ENCODE measurements around the gene DBN1. TPM values are rescaled to one million over a fixed set of nuclear protein-coding genes. Genes with fewer than 3 reads are reported as not detected.

The DBN1 gene
- total RNA-seq, 2 donors from 2014 or later: 322 to 383 TPM

DNA sequence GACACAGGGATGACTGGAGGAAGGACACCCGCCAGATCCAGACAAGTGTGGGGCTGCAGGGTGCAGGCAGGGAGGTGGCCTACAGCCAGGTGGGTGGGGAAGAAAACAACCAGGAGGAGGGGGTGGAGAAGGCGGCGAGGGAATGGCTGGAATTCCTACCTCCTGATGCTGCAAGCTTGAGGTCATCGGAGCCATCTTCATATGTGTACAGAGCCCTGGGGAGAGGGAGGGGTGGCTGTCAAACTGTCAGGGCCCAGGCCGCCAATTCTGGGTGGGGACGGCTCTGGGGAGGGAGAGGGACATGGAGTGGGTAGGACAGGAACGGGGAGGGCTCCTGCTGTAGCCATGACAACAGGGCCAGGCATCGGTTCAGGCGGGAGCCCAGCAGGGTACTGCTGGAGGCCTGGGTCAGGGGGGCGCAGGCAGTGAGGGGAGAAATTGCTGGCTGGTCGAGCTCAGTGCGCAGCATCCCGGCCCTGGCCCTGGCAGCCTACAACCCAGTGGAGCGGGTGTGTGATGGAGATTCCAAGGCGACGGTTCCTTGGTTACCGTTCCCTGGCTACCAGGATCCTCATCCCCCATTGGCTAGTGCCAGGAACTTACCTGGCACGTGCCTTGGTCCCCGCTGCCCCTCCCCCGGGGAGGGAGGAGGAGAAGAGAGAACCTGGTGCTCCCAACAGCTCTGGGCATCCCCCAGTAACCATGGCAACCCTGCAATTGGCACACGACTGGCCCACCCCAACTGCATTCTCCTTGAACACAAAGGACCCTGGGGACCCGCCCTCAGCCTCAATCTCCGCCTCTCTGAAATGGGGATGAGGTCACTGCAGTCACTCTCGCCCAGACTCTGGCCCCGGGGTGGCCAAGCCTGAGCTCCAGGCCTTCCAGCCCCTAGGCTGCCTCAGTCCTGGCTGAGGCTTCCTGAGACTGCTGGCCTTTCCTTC is 4.5 kb downstream of the DBN1 start:
- peak overlapping the region; percentile 87 for H3K27ac Mint-ChIP-seq
- H3K4me3 Mint-ChIP-seq: no peak overlapping the region
- no peaks in the 10 kb centered on the region for H3K27me3 Mint-ChIP-seq (ENCODE audit: insufficient read depth)
- peaks cover 20% of the 10 kb centered on the region for H3K4me1 Mint-ChIP-seq
- Histone ChIP-seq H3K4me3 (ENCODE audit: low read length) (no peak overlapping the region), H3K27ac (ENCODE audit: low read depth, low read length) (peak overlapping the region; percentile 85), H3K9me3 (ENCODE audit: control insufficient read depth, low read length) (peaks cover 14% of the 10 kb centered on the region), H3K4me1 (ENCODE audit: control insufficient read depth, insufficient read depth, low read length) (peaks cover 24% of the 10 kb centered on the region), H3K27me3 (ENCODE audit: control insufficient read depth, insufficient read depth, low read length, poor library complexity, severe bottlenecking) (no peaks in the 10 kb centered on the region), H3K36me3 (ENCODE audit: control insufficient read depth, insufficient read depth, low read length) (peaks cover 74% of the 10 kb centered on the region), H3K9ac (ENCODE audit: extremely low read depth, low read length, poor library complexity, severe bottlenecking) (peak overlapping the region; percentile 15)
- TF ChIP-seq, protein P1, sequence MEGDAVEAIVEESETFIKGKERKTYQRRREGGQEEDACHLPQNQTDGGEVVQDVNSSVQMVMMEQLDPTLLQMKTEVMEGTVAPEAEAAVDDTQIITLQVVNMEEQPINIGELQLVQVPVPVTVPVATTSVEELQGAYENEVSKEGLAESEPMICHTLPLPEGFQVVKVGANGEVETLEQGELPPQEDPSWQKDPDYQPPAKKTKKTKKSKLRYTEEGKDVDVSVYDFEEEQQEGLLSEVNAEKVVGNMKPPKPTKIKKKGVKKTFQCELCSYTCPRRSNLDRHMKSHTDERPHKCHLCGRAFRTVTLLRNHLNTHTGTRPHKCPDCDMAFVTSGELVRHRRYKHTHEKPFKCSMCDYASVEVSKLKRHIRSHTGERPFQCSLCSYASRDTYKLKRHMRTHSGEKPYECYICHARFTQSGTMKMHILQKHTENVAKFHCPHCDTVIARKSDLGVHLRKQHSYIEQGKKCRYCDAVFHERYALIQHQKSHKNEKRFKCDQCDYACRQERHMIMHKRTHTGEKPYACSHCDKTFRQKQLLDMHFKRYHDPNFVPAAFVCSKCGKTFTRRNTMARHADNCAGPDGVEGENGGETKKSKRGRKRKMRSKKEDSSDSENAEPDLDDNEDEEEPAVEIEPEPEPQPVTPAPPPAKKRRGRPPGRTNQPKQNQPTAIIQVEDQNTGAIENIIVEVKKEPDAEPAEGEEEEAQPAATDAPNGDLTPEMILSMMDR (conservative IDR thresholded peaks at IDR 0.05): no peak
- 70 to 77% methylated on average over 17 to 24 of the region's 25 CpGs for WGBS, 2 experiments (ENCODE audit: insufficient coverage in 1 of 2, insufficient read length in 1 of 2)
- H3K9me3 Mint-ChIP-seq: peaks cover 10% of the 10 kb centered on the region
- H3K36me3 Mint-ChIP-seq (ENCODE audit: low read depth): peaks cover 66% of the 10 kb centered on the region
- peak; percentile 91 for DNase-seq

DNA sequence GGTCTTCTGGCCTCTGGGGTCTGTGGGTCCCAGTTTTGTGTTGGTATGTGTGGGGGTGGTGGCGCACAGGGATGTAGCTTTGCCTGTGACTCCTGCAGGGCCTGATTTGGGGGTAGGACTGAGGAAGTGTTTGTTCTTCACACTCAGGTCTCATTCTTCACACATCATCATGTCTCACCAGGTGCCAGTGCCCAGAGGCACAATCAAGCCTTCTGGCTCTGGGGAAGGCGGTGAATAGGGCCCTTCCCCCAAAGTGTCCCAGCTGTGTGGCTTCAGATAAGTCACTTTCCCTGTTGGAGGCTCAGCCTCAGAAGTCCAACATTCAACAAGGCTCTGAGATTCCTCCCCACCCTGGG is 5.1 kb downstream of the DBN1 start:
- Histone ChIP-seq H3K9me3 (ENCODE audit: control insufficient read depth, low read length) (peaks cover 14% of the 10 kb centered on the region), H3K27me3 (ENCODE audit: control insufficient read depth, insufficient read depth, low read length, poor library complexity, severe bottlenecking) (no peaks in the 10 kb centered on the region), H3K36me3 (ENCODE audit: control insufficient read depth, insufficient read depth, low read length) (peaks cover 80% of the 10 kb centered on the region), H3K4me1 (ENCODE audit: control insufficient read depth, insufficient read depth, low read length) (peaks cover 24% of the 10 kb centered on the region), H3K9ac (ENCODE audit: extremely low read depth, low read length, poor library complexity, severe bottlenecking) (no peak overlapping the region), H3K27ac (ENCODE audit: low read depth, low read length) (peak overlapping the region; percentile 85), H3K4me3 (ENCODE audit: low read length) (no peak overlapping the region)
- 89% methylated on average over 2 of the region's 2 CpGs; no CpG with 5 or more reads in 1 of the 2 experiments for WGBS, 2 experiments (ENCODE audit: insufficient coverage in 1 of 2, insufficient read length in 1 of 2)
- Mint-ChIP-seq H3K36me3 (ENCODE audit: low read depth) (peaks cover 71% of the 10 kb centered on the region), H3K4me3 (no peak overlapping the region), H3K27ac (peak overlapping the region; percentile 87), H3K4me1 (peaks cover 18% of the 10 kb centered on the region), H3K9me3 (peaks cover 10% of the 10 kb centered on the region), H3K27me3 (ENCODE audit: insufficient read depth) (no peaks in the 10 kb centered on the region)
- TF ChIP-seq, protein P1 (conservative IDR thresholded peaks at IDR 0.05): no peak
- DNase-seq: no peak

DNA sequence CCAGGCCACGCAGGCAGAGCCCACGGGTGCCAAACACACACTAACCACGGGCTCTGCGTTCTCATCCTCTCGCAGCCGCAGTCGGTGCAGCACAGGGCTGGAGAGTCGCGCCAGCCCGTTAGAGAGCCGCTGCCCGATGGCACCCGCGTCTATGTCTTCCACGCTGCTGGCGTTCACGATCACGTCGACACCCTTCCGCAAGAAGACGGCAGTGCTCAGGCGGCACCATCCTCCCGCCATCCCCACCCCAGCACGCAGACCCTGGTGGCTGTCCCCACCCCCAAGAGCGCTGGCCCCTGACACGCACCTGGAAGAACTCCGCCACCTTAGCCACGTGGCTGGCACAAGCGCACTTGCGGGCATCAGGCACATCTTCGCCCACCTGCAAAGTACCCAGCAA is 6.0 kb downstream of the DBN1 start:
- WGBS, 2 experiments (ENCODE audit: insufficient coverage in 1 of 2, insufficient read length in 1 of 2): 95 to 96% methylated on average over 13 to 31 of the region's 31 CpGs
- Histone ChIP-seq H3K4me3 (ENCODE audit: low read length) (no peak overlapping the region), H3K36me3 (ENCODE audit: control insufficient read depth, insufficient read depth, low read length) (peaks cover 89% of the 10 kb centered on the region), H3K27ac (ENCODE audit: low read depth, low read length) (no peak overlapping the region), H3K9ac (ENCODE audit: extremely low read depth, low read length, poor library complexity, severe bottlenecking) (no peak overlapping the region), H3K27me3 (ENCODE audit: control insufficient read depth, insufficient read depth, low read length, poor library complexity, severe bottlenecking) (no peaks in the 10 kb centered on the region), H3K4me1 (ENCODE audit: control insufficient read depth, insufficient read depth, low read length) (peaks cover 24% of the 10 kb centered on the region), H3K9me3 (ENCODE audit: control insufficient read depth, low read length) (peaks cover 14% of the 10 kb centered on the region)
- DNase-seq: no peak
- no peak overlapping the region for H3K27ac Mint-ChIP-seq
- TF ChIP-seq, protein P1 (conservative IDR thresholded peaks at IDR 0.05): no peak
- peaks cover 80% of the 10 kb centered on the region for H3K36me3 Mint-ChIP-seq (ENCODE audit: low read depth)
- no peaks in the 10 kb centered on the region for H3K27me3 Mint-ChIP-seq (ENCODE audit: insufficient read depth)
- peaks cover 18% of the 10 kb centered on the region for H3K4me1 Mint-ChIP-seq
- H3K4me3 Mint-ChIP-seq: no peak overlapping the region
- H3K9me3 Mint-ChIP-seq: peaks cover 10% of the 10 kb centered on the region
